ENCODE data around the gene NAA80. TPM values are rescaled to one million over a fixed set of nuclear protein-coding genes. Genes with fewer than 3 reads are reported as not detected.

NAA80 gene
- polyA plus RNA-seq, 1 donor from 2014 or later: 4.6 TPM

DNA sequence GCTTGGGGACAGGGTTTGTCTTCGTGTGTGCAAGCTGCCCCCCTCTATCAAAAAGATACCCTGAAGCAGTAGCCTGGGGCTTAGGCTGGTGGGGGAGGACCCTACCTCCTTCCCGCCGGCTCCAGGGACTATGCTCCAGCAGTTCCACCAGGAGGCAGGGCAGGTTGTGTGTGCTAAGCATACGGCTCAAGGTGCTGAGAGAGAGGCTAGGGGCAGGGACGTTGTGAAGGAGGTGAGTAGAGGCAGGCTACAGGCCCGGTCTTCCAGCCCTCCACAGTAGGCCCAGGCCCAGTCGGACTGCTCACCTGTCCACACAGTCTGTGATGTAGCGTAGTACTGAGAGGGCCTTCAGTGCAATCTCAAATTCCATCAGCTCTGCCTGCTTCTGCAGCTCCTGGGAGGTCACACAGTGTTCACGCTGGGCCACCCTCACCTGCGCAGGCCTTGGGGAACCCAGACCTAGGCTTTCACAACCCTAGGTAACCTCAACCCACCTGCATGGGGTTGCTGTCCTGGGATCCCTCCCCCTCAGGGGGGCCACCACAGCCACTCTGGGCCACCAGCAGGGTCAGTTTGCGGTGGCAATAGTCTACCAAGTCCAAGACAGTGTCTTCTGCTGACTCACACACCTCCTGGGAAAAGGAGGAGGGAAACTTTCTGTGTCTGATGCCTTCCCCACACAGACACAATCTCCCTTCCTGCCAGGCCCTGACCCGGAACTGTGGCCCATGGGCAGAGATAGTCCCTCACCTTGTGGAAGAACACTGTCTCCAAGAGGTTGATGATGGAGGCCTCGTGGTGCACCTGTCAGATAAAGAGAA is 43.8 kb upstream of the NAA80 start:
- H3K79me2 ChIP-seq (replicated peaks; ENCODE audit: insufficient read depth, low read length): no peaks in the 10 kb centered on the region

More for the DNA sequence above, 43.8 kb upstream of the NAA80 start:
- Histone ChIP-seq H3K9me3 (ENCODE audit: low read length) (no peaks in the 10 kb centered on the region), H3K9ac (ENCODE audit: low read length) (no peak overlapping the region), H3K4me3 (ENCODE audit: low read length) (no peak overlapping the region), H3K36me3 (ENCODE audit: insufficient read depth, low read length) (no peaks in the 10 kb centered on the region), H3K4me2 (ENCODE audit: low read length) (no peak overlapping the region), H3K9me2 (ENCODE audit: insufficient read depth, low read length) (no peaks in the 10 kb centered on the region), H2AFZ (ENCODE audit: low read depth, low read length) (no peak overlapping the region), H3F3A (ENCODE audit: insufficient read depth, low read length, poor library complexity, severe bottlenecking) (no peaks in the 10 kb centered on the region), H3K27ac (ENCODE audit: low read length) (no peak overlapping the region), H4K20me1 (ENCODE audit: insufficient read depth) (no peaks in the 10 kb centered on the region), H3K27me3 (ENCODE audit: insufficient read depth, low read depth, low read length) (peaks cover 43% of the 10 kb centered on the region)
- TF ChIP-seq RAD21 (conservative IDR thresholded peaks at IDR 0.05) (no peak), SMC3 (conservative IDR thresholded peaks at IDR 0.05; ENCODE audit: poor library complexity) (no peak), EP300 (conservative IDR thresholded peaks at IDR 0.05; ENCODE audit: poor library complexity, severe bottlenecking) (no peak), TAF1 (IDR thresholded peaks at IDR 0.05; ENCODE audit: low read depth) (no peak), EZH2 (IDR thresholded peaks at IDR 0.05; ENCODE audit: borderline replicate concordance, insufficient read depth, low read length, poor library complexity, severe bottlenecking) (no peak), REST (IDR thresholded peaks at IDR 0.05; ENCODE audit: borderline replicate concordance) (no peak), POLR2AphosphoS5 (IDR thresholded peaks at IDR 0.05) (no peak), CTCF (IDR thresholded peaks at IDR 0.05; ENCODE audit: poor library complexity, severe bottlenecking) (no peak), MXI1 (conservative IDR thresholded peaks at IDR 0.05; ENCODE audit: poor library complexity, severe bottlenecking) (no peak)

All from neural cell (in vitro differentiated cells).